Transverse colon (tissue), 4 donors: ENCODE data around the gene SPECC1. TPM values are rescaled to one million over a fixed set of nuclear protein-coding genes. Genes with fewer than 3 reads are reported as not detected.

Experiments used
- DNase-seq: peaks from one replicate; pipeline ENCODE4 v3.0.0-alpha.2; 2019
- H3K27ac ChIP-seq, 4 donors: fragments of 200-600 bp; sonication (generic); 2 replicates each; pipeline ENCODE4 v1.5.1; 2016 to 2018; ENCODE audit warnings: inconsistent platforms in 4 of 4
- H3K27me3 ChIP-seq: fragments of 200-600 bp; sonication (generic); 2 replicates; pipeline ENCODE4 v1.5.1; 2017; ENCODE audit warnings: inconsistent platforms
- H3K36me3 ChIP-seq, 4 donors: fragments of 200-600 bp; sonication (generic); 2 replicates each; pipeline ENCODE4 v1.5.1; 2017 to 2019; ENCODE audit warnings: inconsistent platforms in 4 of 4
- H3K4me1 ChIP-seq, 4 donors: fragments of 200-600 bp; sonication (generic); 2 replicates each; pipeline ENCODE4 v1.5.1; 2017 to 2020; ENCODE audit warnings: inconsistent platforms in 4 of 4
- H3K4me3 ChIP-seq, 4 donors: fragments of 200-600 bp; sonication (generic); 1 replicate in 1 of 4; 2 replicates in 3 of 4; pipeline versions ENCODE4 v1.5.1 to v1.6.1; 2017 to 2019; ENCODE audit warnings: inconsistent platforms in 4 of 4
- H3K9me3 ChIP-seq, 2 donors: fragments of 200-600 bp; sonication (generic); 2 replicates each; pipeline ENCODE4 v1.5.1; 2017 to 2019; ENCODE audit warnings: inconsistent platforms in 2 of 2
- CTCF ChIP-seq, 5 experiments: fragments of 200-600 bp in 3 of 5; fragments of 450-650 bp in 2 of 5; sonication (generic) in 3 of 5; IDR thresholded peaks; 1 replicate in 2 of 5; 2 replicates in 3 of 5; pipeline ENCODE4 v1.5.1; 2016 to 2017; ENCODE audit warnings: antibody characterized with exemption in 5 of 5, inconsistent platforms in 3 of 5, mild to moderate bottlenecking in 2 of 5, moderate library complexity in 1 of 5
- EP300 ChIP-seq: sonication (generic); formaldehyde crosslinking; IDR thresholded peaks from one replicate; pipeline ENCODE4 v1.6.1; 2017; ENCODE audit warnings: antibody characterized with exemption, low read depth
- POLR2A ChIP-seq: fragments of 450-650 bp; IDR thresholded peaks from one replicate; pipeline ENCODE4 v1.6.1; 2016; ENCODE audit warnings: antibody characterized with exemption, mild to moderate bottlenecking, moderate library complexity
- POLR2AphosphoS5 ChIP-seq, 3 donors: sonication (generic); formaldehyde crosslinking; IDR thresholded peaks; one replicate each; pipeline ENCODE4 v1.6.1; 2016; ENCODE audit warnings: antibody characterized with exemption in 3 of 3
- WGBS, 2 donors: methylation state at CpG; one replicate each; pipeline ENCODE4 v1.1.5; 2018; ENCODE audit warnings: low coverage in 1 of 2; 5-methylcytosine and 5-hydroxymethylcytosine counted together
- in situ Hi-C, 4 donors: fragments of 200-750 bp; cut with MboI; loops; one replicate each; pipeline versions ENCODE4 v1.15.0 to v1.15.1; 2017; ENCODE audit warnings: low sequenced_read_pairs in 3 of 4, low pct_ligation_motif_present in 1 of 4, low pct_unique_long_range_greater_than_20kb in 1 of 4
- intact Hi-C: fragments of 100-400 bp; cut with DNase I; formaldehyde crosslinking; loops from one replicate; pipeline ENCODE4 v1.15.1; 2023; ENCODE audit warnings: low total_unique reads
- total RNA-seq, 4 donors: library from RNA; depleted of rRNA; stranded (reverse); fragments of >200 nt; gene quantifications; one replicate each; pipeline ENCODE4 v1.1.0, GENCODE V29; 2016

SPECC1 gene
- total RNA-seq, 4 donors from 2014 or later = 117 to 141 (median 125) TPM

DNA sequence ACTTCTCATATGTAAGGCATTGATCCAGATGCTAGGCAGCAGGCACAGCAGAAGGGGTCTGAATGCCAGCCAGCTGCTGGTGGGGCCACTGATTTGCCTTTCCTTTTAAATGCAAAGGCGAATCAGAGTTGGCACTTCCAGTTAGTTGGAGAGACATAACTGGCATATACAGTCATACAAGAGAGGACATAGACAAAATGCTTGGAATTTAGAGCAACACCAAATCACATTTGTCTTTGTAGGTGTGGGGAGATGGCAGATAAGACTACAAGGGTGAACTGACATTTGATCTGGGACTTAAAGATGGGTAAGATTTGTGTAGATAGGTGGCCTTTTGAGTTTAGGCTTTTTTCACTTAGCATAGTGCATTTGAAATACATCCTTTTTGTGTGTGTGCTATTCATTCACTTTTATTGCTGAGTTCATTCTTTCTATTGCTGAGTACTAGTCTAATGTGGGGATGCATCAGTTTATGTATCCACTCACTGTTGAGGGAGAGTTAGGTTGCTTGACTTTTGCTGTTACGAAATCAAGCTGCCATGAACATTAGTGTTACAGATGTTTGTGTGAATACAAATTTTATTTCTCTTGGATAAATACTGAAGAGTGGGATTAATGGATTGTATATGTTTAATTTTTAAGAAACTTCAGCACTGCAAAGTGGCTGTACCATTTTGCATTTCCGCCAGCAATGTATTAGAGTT, 74.1 kb downstream of the SPECC1 start:
- Histone ChIP-seq H3K4me1 (no peaks in the 10 kb centered on the region), H3K9me3 (no peaks in the 10 kb centered on the region), H3K27ac (no peak overlapping the region), H3K4me3 (no peak overlapping the region), H3K36me3 (no peaks in the 10 kb centered on the region), H3K27me3 (no peaks in the 10 kb centered on the region)
- DNase-seq = no peak
- no peak for TF ChIP-seq POLR2AphosphoS5 (IDR thresholded peaks at IDR 0.05)
- TF ChIP-seq CTCF (IDR thresholded peaks at IDR 0.05) = no peak
- no peak for TF ChIP-seq POLR2A
- in situ Hi-C loops = no loop called here
- intact Hi-C loops = no loop called here
- 86 to 87% methylated on average over 3 of the region's 3 CpGs for WGBS, 2 donors

GRCh38 chr17:20084621-20085282, 75.6 kb downstream of the SPECC1 start:
- H3K36me3 ChIP-seq = no peaks in the 10 kb centered on the region
- no peak for DNase-seq
- no peak overlapping the region for H3K27ac ChIP-seq
- no peak overlapping the region for H3K4me3 ChIP-seq
- no peaks in the 10 kb centered on the region for H3K9me3 ChIP-seq
- intact Hi-C loops = no loop called here
- in situ Hi-C loops = no loop called here
- no peaks in the 10 kb centered on the region for H3K4me1 ChIP-seq
- no peaks in the 10 kb centered on the region for H3K27me3 ChIP-seq
- 42 to 86% methylated on average over 1 of the region's 1 CpG for WGBS, 2 donors
- TF ChIP-seq POLR2A (no peak), POLR2AphosphoS5 (IDR thresholded peaks at IDR 0.05) (no peak), EP300 (no peak), CTCF (IDR thresholded peaks at IDR 0.05) (no peak)

DNA sequence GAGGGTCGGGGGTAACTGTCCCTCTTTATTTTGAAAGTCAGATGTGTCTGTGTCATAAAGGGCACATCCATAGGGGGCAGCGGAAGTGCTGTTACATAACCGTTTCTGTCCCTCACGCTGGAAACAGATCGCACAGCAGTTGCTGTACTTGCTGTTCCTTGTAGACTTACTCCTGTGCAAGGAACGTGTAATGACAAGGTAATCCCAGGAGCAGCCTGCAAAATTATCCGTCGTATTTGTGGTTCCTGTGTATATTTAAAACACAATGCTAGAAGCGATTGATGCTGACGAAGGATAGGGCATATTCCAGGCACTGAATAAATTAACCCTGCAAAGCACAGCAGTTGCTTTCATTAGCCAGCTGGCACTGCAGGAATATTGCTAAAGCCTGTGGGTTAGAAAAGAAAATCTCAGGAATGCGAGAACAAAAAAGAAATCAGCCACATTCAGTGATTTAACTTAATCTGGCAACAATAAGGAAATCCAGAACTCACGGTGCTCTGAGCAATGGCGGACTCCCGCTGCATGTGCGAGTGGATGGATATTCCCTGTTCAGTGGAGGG, 76.2 kb downstream of the SPECC1 start:
- no peaks in the 10 kb centered on the region for H3K36me3 ChIP-seq
- H3K27me3 ChIP-seq = no peaks in the 10 kb centered on the region
- TF ChIP-seq POLR2A (no peak), EP300 (no peak), CTCF (IDR thresholded peaks at IDR 0.05) (no peak), POLR2AphosphoS5 (IDR thresholded peaks at IDR 0.05) (no peak)
- in situ Hi-C loops = no loop called here
- H3K9me3 ChIP-seq = no peaks in the 10 kb centered on the region
- WGBS, 2 donors = 69 to 79% methylated on average over 3 to 15 of the region's 15 CpGs
- intact Hi-C loops = no loop called here
- DNase-seq = no peak
- H3K27ac ChIP-seq = no peak overlapping the region
- no peak overlapping the region for H3K4me3 ChIP-seq
- no peaks in the 10 kb centered on the region for H3K4me1 ChIP-seq

- 86 to 87% methylated on average over 5 to 7 of the region's 7 CpGs for WGBS, 2 donors
- no peak overlapping the region for H3K4me3 ChIP-seq
- no peaks in the 10 kb centered on the region for H3K4me1 ChIP-seq
- H3K27ac ChIP-seq = no peak overlapping the region
- intact Hi-C loops = no loop called here
- no peak for DNase-seq
- in situ Hi-C loops = no loop called here
- no peaks in the 10 kb centered on the region for H3K9me3 ChIP-seq
- H3K27me3 ChIP-seq = no peaks in the 10 kb centered on the region
- no peaks in the 10 kb centered on the region for H3K36me3 ChIP-seq
- TF ChIP-seq POLR2AphosphoS5 (IDR thresholded peaks at IDR 0.05) (no peak), CTCF (IDR thresholded peaks at IDR 0.05) (no peak), EP300 (no peak), POLR2A (no peak)
These were observed 77.4 kb downstream of the SPECC1 start for GRCh38 chr17:20086416-20087076.
